BE2C (cell line): ENCODE measurements around the gene THSD4.

Experiments
- DNase-seq: peaks from one replicate; pipeline ENCODE4 v3.0.0-alpha.2; 2020
- H3K27me3 ChIP-seq: fragments of 250-450 bp; sonication (Bioruptor Pico); 2 replicates; pipeline ENCODE4 v1.5.1; 2020; ENCODE audit warnings: mild to moderate bottlenecking
- H3K36me3 ChIP-seq: fragments of 250-450 bp; sonication (Bioruptor Pico); 2 replicates; pipeline ENCODE4 v1.5.1; 2020; ENCODE audit warnings: mild to moderate bottlenecking
- H3K4me1 ChIP-seq: fragments of 250-450 bp; sonication (Bioruptor Pico); 2 replicates; pipeline ENCODE4 v1.5.1; 2020
- H3K4me3 ChIP-seq: 2 replicates; pipeline ENCODE4 v1.5.1; 2011; ENCODE audit warnings: low read depth, low read length
- H3K9me3 ChIP-seq: fragments of 250-450 bp; sonication (Bioruptor Pico); 2 replicates; pipeline ENCODE4 v1.5.1; 2020
- TF ChIP-seq, protein P1 (sequence below): IDR thresholded peaks from 2 replicates; pipeline ENCODE4 v1.5.1; 2012; ENCODE audit warnings: mild to moderate bottlenecking, low read depth, low read length

Gene THSD4

DNA sequence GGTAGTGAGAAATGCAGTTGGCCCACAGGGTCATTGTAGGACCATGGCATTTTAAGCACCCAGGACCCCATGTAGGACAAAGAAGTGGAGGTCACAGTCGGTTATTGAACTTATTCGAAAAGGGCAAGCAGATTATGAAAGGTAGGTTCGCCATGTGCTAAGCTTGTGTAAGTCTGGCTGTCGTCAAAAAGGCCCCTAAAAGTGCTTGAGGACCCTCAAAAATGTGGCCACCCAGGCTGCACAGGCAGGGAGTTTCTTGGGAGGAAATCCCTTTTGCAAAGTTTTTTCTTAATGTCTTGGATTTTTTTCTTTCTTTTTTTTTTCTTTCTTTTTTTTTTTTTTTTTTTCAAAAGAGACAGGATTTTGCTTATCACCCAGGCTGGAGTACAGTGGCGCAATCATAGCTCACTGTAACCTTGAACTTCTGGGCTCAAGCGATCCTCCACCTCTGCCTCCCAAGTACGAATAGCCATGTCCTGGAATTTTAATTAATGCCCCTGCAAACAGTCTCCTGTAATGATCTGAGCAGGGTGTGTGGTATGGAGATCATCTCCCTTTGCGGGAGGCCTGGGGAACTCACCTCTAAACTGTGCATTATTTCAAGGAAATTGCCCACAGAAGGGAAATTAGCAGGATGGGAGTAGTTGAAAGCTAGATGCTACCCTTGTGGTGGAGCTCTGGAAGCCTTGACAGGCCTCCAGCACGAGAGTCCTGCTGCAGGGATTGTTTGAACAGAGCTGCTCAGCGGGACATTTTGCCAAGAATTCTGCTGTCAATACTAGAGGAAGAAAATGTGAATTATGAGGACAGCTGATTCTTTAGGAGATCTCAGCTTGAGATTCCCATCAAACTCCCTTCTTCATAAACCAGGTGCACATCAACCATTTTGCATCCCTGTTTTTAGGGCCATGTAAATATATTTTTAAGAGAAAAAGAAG lies 28.4 kb downstream of the THSD4 start:
- H3K4me1 ChIP-seq, result no peaks in the 10 kb centered on the region
- H3K27me3 ChIP-seq, result no peaks in the 10 kb centered on the region
- H3K36me3 ChIP-seq, result no peaks in the 10 kb centered on the region
- no peaks in the 10 kb centered on the region for H3K9me3 ChIP-seq
- TF ChIP-seq, protein P1, sequence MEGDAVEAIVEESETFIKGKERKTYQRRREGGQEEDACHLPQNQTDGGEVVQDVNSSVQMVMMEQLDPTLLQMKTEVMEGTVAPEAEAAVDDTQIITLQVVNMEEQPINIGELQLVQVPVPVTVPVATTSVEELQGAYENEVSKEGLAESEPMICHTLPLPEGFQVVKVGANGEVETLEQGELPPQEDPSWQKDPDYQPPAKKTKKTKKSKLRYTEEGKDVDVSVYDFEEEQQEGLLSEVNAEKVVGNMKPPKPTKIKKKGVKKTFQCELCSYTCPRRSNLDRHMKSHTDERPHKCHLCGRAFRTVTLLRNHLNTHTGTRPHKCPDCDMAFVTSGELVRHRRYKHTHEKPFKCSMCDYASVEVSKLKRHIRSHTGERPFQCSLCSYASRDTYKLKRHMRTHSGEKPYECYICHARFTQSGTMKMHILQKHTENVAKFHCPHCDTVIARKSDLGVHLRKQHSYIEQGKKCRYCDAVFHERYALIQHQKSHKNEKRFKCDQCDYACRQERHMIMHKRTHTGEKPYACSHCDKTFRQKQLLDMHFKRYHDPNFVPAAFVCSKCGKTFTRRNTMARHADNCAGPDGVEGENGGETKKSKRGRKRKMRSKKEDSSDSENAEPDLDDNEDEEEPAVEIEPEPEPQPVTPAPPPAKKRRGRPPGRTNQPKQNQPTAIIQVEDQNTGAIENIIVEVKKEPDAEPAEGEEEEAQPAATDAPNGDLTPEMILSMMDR, result no peak
- no peak for DNase-seq
- no peak overlapping the region for H3K4me3 ChIP-seq

- no peaks in the 10 kb centered on the region for H3K9me3 ChIP-seq
- no peak overlapping the region for H3K4me3 ChIP-seq
- no peaks in the 10 kb centered on the region for H3K36me3 ChIP-seq
- no peak for DNase-seq
- TF ChIP-seq, protein P1, result no peak
- no peaks in the 10 kb centered on the region for H3K4me1 ChIP-seq
- H3K27me3 ChIP-seq, result no peaks in the 10 kb centered on the region
These were observed 30.4 kb downstream of the THSD4 start for GRCh38 chr15:71145648-71146047.

DNA sequence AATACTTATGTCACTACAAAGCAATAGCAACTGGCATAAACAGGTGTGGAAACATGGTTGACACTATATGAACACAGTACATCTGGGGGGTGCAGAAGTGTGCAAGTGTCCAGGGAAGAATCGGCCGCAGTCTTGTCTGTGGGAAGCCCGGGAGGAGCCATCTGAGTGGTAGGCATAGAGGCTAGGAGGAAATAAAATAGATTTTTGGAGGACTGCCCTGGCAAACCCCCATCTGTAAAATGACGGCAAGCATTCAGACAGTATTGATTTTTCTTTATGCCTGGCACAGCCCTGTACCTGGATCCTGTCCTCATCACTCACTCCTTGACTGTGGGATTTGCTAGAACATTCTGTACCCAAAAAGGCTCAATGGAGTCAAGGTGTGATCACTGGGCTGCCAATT lies 31.3 kb downstream of the THSD4 start:
- H3K4me3 ChIP-seq, result no peak overlapping the region
- TF ChIP-seq, protein P1, result no peak
- no peaks in the 10 kb centered on the region for H3K9me3 ChIP-seq
- no peak for DNase-seq
- H3K27me3 ChIP-seq, result no peaks in the 10 kb centered on the region
- H3K36me3 ChIP-seq, result no peaks in the 10 kb centered on the region
- H3K4me1 ChIP-seq, result no peaks in the 10 kb centered on the region

DNA sequence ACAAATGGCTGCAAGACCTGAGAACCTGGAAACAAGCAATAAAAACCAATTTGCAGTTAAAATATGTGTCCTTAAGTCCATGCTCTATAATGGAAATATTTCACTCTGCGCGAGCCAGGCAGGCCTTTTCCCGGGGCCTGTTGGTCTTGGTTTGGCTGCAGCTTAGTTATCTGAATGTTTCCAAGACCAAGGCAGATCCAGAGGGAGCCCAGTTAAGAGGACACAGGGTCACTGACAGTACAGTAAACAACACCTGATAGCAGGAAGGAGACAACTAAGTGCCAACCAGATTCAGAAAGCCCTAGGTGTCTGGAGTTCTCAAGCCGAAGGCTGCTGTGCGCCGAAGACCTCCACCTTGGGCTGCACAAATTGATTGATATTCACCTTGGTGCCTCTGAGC lies 32.8 kb downstream of the THSD4 start:
- Histone ChIP-seq H3K9me3 (no peaks in the 10 kb centered on the region), H3K27me3 (no peaks in the 10 kb centered on the region), H3K36me3 (no peaks in the 10 kb centered on the region), H3K4me3 (no peak overlapping the region), H3K4me1 (no peaks in the 10 kb centered on the region)
- TF ChIP-seq, protein P1, result no peak
- DNase-seq, result no peak

DNA sequence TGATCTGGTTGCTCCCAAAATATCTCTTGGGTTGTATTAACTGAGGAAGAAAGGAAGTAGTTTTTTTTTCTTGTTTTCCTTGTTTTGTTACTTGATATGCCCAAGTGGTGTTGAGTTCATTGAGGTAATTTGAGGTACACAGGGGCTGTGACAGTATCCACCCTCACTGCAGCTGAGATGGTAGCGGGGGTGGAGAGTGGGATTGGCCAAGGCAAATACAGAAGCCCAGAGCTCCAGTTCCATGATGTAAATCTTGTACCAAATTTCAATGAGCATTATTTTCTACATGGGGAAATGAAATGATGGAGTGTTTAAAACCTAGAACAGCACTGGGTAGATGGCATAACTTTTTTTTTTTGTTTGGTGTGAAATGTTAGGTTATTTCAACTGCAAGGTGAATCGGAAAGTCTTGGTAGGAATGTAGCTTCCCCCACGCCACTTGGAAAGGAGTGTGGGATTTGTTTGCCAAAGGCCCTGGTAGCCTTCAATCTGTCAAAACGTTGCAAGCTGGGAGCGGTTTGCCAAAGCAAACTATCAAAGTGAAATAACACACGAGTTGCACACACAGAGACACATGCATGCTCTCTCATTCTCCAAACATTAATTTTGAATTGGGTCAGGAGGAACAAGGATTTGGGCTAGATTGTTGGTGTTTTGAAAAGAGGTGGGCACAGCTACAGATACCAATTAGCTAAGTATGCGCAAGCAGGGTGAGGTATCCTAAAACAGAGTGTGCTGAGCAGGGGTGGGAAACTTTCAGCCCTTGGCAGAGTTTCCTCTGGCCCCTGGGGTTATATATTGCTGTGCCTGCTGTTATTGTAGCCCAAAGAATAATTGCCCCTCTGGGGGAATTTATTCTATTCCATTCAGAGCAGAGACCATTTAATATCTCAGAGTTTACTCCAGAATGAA lies 34.6 kb downstream of the THSD4 start:
- Histone ChIP-seq H3K36me3 (no peaks in the 10 kb centered on the region), H3K9me3 (no peaks in the 10 kb centered on the region), H3K4me1 (no peaks in the 10 kb centered on the region), H3K4me3 (no peak overlapping the region), H3K27me3 (no peaks in the 10 kb centered on the region)
- no peak for DNase-seq
- TF ChIP-seq, protein P1, result no peak
